ENCODE results near the gene GPRC5B.

GPRC5B gene

DNA sequence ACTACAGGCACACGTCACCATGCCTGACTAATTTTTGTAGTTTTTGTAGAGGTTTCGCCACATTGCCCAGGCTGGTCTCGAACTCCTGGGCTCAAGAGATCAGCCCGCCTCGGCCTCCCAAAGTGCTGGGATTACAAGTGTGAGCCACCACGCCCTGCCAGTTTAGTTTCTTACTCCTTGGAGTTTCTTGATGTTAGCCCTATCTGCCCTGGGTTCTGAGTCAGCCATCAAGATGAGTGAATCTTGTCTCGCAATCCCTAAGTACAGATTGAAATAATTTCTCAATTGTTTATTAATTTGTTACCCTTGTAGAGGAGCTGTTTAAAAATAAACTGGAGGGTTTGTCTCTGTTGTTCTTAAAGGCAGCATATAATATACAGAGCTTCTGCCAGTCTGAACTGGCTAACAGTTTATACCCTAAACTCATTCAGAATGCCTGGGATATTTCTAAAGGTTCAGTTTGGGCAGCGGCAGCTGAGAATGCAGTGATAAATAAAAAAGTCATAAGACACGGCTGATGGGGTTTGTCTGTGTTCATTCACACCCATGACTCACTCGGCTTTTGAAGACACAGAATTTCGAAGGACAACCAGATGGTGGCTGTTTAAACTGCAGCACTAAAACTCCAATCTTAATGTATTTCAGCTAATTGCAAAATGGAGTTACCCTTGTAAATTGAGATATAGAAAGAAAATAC is 39.6 kb downstream of the GPRC5B start:
- DNase-seq (ENCODE audit: low read depth): peak; percentile 80

DNA sequence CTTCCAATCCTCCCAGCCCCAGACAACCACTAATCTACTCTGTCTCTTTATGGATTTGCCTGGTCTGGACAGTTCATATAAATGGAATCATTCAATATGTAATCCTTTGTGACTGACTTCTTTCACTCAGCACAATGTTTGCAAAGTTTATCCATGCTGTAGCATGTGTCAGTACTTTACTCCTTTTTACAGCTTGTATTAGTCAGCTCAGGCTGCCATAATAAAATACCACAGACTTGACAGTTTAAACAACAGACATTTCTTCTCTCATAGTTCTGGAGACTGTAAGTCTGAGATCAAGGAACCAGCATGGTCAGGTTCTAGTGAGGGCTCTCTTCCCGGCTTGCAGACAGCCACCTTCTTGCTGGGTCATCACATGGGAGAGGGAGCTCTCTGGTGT is 41.3 kb downstream of the GPRC5B start:
- no peak for DNase-seq (ENCODE audit: low read depth)

DNA sequence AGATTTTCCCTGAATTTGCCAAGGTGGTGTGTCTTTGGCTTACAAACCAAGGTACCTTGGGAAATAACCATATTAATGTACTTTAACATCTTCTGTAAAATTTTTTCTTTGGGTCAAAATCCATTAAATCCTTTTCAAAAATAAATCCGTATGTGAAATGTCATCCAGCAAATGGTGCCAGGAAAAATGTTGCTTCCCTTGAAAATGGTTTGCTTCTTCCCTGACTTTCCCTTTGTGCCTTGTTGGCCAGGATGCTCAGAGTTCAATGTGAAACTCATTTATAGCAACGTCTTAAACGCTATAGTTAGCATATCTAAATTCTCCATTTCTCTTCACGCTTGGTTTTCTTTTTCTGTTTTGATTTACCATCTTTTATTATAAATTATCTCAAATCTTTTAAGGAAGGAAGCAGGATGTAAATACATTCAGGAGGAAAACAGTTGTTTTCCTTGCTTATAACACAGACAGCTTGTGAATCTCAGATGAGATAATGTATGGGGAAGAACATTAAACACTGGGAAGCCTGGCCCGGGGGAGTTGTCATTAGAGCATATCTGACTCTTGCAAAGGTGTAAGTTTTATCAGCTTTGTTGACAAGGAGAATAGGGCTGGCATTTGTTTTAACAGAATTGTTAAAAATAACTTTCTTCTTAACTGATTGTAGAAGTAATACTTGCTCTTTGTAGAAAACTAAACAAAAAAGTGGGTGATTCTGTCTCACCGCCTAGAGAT is 42.1 kb downstream of the GPRC5B start:
- DNase-seq (ENCODE audit: low read depth): no peak

DNA sequence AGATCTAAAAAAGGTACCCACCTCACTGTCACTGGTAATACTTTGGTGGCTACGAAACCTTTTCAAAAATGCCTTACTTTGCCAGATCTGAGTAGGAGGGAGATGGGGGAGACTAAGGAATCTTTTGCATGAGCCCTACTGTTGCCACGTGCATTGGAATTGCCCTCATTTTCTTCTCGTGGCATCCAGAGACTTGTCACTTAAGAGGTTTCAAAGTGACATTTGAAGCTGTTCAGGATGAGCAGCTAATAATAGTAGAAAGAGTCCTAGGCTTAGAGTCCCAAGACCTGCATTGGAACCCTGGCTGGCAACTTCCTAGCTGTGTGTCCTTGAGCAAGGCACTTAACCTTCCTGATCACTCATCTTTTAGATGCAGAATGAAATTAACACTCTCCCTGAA is 43.5 kb downstream of the GPRC5B start:
- DNase-seq (ENCODE audit: low read depth): no peak

DNA sequence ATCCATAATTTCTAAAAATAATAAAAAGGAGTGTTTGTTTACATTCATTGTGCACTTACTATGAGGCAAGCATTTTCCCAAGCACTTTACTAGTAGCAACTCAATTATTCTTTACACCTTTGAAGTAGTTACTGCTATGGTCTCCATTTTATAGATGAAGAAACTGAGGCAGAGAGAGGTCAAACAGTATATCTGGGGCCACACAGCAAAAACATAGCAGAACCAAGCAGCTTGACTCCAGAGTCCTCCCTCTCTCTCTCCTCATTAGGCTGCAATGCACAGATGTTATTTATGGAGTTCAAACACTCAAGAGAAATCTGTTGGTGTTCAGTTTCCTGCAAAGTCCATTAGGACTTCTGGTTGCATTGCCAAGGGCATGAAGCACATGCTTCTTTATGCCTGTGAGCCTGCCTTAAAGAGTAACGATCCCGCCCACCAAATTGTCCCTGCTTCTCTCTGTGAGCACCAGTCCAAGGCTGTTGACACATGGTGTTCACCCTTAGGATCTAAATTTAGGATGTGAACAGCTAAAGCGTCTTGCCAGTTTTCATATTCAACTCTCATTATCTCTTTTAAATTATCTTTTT is 44.0 kb downstream of the GPRC5B start:
- DNase-seq (ENCODE audit: low read depth): no peak

DNA sequence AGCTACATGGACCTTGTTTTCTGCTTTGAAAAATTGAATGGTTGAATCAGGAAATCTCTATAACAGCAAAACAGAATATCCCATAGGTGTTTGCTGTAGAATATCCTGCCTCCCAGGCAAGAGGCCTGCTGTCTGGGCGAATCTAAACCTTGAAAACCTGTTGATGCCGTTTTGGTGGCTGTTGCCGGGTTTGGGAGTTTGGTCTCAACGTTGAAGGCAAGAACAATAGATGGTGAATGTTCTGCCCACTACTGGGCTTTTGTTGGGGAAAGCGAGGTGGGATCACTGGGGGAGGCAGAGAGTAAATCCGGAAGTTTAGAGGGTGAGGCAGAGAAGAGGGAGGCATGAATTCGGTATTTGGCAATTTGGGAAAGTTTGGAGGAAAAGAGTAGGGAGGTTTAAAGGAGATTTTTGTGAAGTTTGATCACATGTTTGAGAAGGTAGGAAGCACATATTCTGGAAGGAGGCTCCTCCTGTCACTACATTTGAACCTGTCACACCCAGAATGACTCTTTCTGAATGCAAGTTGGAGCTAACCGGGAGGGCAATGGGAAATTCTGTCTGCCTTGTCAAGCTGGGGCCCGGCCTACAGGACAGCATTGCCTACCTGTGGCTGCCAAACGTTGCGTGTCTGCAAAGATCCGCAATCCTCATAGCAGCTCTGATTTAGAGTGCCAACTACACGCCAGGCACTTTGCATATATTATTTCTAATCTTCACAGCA is 46.5 kb downstream of the GPRC5B start:
- DNase-seq (ENCODE audit: low read depth): no peak

DNA sequence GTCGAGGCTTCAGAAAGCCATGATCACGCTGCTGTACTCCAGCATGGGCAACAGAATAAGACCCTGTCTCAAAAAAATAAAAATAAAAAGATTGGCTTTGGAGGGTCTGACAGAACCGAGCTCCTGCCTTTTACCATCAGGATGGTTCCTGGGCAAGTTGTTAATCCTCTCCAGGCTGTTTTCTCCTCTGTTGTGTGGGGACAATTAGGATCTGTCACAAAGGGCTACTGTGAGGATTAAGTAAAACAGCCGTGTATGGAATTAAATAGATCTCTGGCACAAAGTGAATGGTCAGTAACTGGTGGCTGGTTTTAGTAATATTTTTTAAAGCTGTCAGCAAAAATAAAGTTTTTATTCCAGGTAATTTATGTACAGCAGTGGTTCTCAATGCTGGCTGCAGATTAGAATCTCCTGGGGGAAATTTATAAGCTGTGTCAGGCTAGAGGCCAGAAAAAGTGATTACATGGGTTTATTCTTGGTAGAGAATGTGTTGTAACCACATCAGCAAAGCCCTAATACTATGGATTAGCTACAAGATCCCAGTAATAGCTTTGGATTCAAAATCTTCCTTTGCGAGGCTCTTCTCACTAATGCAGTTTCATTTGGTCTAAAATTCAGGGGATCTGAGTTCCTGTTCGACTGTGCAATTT is 47.2 kb downstream of the GPRC5B start:
- DNase-seq (ENCODE audit: low read depth): no peak

DNA sequence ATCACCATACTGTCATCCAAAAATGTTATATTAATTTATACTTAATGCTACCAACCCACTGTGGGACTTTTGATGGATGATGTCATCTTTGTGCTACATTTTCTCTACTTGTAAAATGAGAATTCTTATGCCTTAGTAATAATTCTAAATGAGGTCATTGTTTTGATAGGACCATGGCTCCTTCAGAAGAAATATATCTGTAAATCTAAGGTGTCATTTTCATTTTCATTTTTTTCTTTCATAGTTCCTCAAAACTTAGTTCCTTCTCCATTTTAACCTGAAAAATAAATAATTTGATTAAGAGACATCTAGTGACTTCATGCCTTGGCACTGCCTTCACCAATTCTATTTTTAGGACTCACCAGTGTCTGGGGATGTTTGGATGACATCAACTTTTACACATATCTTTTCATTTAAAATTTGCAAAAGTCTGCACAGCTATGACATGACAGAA is 48.7 kb downstream of the GPRC5B start:
- no peak for DNase-seq (ENCODE audit: low read depth)

DNA sequence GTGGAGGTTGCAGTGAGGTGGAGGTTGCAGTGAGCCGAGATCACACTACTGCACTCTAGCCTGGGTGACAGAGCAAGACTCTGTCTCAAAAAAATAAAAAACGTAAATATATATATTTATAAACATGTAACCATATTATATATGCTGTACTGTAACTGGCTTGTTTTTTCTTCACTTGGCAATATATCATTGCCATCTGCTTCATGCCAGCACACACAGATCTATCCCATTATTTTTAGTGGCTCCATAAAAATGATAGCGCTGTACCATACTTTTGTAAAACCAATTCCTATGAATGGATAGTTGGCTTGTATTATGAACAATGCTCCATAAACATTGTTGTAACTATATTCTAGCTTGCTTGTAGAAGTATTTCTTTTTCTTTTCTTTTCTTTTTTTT is 49.5 kb downstream of the GPRC5B start:
- no peak for DNase-seq (ENCODE audit: low read depth)

DNA sequence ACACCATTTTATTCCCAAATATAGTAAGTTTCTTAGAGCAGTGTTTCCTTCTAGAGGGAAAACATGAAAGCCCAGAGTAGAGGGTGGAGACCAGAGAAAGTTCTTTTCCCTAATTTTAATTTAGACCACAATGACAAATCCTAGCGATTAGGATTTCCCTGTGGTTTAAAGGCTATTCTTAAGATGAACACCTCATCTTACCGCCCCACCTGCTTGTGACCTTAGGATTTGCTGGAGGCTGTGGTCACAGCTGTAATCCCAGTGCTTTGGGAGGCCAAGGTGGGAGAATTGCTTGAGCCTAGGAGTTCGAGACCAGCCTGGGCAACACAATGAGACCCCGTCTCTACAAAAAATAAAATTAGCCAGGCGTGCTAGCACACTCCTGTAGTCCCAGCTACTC is 51.1 kb downstream of the GPRC5B start:
- no peak for DNase-seq (ENCODE audit: low read depth)

DNA sequence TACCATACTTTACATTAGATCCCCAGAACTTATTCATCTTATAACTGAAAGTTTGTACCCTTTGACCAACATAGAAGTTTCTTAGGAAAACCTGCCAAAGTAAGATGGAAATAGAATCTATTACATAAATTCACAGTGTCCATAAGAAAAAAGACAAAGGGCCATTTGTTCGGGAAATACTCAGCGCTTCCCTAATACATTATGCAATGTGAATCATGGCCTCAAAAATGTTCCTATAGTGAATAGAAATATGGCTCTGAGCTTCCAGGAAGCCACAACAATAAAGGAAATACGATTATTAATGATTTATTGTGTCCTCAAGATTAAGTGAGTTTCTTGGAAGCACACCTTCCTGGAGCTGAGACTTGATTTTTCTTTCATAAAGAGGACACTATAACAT is 51.5 kb downstream of the GPRC5B start:
- DNase-seq (ENCODE audit: low read depth): no peak

DNA sequence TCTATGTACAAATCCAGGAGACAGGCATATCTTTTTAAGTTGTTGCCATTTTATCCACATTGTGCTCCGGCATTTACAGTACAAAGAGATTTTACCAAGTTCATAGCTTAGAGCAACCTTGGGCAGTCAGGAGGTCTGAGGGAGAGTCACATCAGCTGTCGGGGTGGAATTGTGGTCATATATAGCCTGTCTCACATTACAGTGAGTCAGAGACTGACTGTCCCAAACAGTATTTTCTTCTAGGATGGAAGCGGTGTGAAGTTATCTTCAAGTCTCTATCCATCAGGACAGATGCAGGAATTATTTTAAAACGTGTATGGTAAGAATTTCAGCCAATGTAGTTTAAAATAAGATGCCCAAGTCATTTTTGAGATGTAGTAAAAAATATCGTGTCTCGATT is 53.0 kb downstream of the GPRC5B start:
- peak; percentile 48 for DNase-seq (ENCODE audit: low read depth)

DNA sequence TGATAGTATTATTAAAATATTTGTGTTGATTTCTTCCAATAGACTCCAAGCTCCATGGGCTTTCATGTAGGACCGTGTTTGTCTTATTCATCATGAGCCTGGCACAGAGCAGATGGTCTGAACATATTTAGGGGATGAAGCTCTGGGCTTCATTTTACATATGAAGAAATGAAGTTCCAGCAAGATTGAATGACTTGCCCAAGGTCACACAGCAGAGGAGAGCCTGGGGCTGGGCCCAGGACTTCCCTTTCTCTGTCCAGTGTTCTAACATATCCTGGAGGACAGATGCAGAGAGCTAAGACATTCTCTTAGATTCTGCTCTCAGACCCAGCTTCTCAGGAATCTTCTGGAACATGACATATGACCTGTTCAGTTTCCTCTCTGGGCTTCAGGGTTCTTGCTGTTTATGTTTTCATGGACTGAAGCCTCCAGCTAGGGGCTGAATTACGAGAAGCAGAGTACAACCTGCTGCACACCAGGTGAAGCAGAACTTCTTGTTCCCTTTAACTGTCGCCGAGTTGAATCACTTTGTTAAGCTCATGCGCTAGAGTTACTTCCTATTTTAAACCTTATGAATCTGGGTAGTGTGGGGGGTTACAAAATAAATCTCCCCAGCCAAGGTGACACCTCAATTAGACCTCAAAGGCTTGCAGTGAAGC is 53.6 kb downstream of the GPRC5B start:
- DNase-seq (ENCODE audit: low read depth): no peak

DNA sequence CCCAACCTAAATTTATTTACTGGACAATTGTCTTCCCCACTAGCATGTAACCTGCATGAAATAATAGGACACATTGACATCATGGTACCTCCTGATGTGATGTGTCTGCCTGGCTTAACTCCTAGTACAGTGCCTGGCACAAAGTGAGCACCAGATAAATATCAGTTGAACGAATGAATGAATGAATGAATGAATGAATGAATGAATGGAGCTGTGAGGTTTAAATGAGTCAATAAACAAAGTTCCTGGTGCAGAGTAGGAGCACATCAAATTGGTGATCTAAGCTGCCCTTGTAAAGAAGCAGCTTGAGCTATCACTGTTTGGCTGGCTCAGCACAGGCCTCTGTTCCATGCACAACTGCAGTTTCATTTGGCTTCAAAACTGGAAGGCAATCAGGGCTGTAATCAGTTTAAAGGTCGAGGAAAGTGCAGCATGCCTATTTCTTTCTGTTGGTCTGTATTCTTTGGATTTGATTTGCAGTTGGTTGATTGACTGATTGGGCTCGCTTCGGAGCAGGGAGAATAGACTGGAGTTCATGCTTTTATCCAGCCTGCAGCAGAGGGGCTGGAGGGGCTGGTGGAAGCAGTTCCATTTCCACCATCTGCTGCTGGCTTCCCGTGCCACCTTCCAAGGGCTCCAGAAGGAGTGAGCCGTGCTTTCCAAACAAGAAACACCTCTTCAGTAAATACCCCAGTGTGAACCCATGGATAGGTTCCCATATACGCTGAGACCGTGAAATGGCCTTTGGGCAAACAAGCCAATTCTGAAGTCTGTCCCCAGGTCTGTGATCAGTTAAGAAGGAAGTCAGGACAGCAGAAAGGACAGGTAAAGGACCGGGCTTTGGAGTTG is 54.6 kb downstream of the GPRC5B start:
- no peak for DNase-seq (ENCODE audit: low read depth)

DNA sequence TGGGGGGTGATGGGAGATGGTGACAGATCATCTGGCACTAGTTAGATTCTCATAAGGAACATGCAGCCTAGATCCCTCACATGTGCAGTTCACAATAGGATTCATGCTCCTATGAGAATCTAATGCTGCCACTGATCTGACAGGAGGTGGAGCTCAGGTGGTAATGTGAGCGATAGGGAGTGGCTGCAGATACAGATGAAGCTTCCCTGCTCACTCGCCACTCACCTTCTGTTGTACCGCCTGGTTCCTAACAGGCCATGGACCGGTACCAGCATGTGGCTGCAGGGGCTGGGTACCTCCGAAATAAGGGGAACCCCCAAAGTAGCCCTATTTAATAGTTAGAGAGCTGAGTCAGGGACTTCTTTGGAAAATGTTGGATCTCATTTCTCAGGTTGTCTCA is 60.4 kb downstream of the GPRC5B start:
- no peak for DNase-seq (ENCODE audit: low read depth)

DNA sequence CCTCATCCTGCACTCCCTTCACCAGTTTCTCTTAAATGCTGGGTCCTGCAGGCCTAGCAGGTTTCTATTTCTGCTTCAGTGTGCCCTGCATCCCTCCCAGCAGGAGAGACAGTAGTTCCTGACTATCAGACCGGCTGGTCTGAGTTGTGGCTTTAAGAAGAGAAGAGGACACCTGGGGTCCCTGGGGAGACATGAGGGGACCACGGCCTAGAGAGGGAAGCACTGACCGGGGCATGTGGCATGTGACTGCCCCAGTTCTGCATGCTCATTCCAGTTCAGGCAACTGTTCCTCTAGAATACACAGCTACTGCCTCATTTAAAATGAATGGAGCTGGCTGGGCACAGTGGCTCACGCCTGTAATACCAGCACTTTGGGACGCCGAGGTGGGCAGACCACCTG is 61.3 kb downstream of the GPRC5B start:
- DNase-seq (ENCODE audit: low read depth): no peak

DNA sequence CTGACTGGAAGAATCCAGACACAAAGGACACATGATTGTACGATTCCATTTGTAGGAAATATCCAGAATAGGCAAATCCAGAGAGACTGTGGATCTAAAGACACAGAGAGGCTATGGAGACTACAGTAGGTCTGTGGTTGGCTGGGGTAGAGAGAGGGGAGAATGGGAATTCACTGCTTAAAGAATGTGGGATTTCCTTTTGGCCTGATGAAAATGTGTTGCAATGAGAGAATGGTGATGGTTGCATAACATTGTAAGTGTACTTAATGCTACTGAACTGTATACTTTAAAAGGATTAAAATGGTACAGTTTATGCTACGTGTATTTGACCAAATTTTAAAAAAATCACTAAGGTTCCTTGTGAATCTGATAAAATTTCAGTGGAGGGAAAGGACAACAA is 62.1 kb downstream of the GPRC5B start:
- DNase-seq (ENCODE audit: low read depth): no peak

DNA sequence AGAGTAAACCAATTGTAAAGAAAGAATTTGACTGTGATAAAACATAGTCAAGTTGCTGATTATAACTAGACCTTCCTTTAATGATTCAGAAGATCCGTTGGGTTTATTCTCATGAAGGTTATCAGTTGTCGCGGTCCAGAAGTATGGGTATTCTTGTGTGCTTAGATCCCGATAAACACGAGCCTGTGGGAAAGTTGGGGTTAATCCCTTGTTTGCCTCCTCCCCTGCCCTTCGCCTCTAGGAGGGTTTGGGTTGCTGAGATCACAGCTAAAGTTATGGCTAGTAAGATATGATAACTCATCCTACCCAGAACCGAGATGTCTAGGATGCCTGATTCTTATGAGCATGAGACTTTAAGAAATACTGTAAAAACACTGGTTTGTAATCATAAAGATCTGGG is 66.8 kb downstream of the GPRC5B start:
- no peak for DNase-seq (ENCODE audit: low read depth)

DNA sequence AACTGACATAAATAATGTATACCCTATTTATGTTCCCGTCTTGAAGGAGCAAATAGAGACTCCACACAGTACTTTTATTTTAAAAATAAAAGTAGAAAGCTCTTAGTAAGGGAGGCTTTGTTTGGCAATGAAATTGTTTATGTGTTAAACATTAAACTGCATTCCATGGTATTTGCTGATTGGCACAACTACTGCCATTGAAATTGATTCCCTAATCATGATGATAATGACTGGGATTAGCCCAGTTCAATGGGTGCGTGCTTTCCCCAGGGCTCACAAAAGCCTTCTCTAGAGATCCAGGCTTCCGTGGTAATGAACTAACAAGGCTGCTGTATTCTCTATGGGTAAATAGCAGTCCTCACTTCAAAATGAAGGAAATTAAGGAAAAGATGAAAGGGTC is 67.5 kb downstream of the GPRC5B start:
- no peak for DNase-seq (ENCODE audit: low read depth)

DNA sequence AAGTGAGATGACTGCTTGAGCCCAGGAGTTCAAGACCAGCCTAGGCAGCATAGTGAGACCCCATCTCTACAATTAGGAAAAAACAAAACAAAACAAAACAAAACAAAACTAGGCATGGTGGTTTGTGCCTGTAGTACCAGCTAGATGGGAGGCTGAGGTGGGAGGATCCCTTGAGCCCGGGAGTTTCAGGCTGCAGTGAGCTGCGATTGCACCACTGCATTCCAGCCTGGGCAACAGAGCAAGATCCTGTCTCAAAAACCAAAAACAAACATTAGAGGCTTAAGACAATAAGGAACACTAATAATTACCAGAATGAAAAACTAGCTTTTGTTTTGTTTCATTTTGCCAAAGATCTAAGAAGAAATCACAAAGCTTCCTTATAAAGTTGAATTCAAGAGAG is 69.2 kb downstream of the GPRC5B start:
- no peak for DNase-seq (ENCODE audit: low read depth)

DNA sequence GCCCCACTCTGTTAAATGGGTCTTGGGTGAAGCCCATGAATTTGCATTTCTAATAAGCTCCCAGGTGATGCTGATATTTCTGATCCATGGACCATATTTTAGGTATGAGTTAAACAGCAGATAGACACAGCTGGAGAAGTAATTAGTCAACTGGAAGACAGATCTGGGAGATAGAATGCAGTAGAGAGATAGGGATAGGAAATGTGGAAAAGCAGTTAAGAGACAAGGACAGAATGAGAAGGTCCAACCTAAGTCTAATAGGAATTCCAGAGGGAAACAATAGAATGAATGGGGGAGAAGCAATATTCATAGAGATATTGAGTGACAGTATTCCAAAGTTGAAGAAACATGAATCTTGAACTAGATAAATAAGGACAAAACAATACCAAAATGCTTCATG is 71.7 kb downstream of the GPRC5B start:
- DNase-seq (ENCODE audit: low read depth): no peak

Data from GM04504 (cell line).